Tongue (tissue), 2 donors: ENCODE data around the gene PPP1R1B. TPM values are rescaled to one million over a fixed set of nuclear protein-coding genes. Genes with fewer than 3 reads are reported as not detected.
A peak's percentile ranks its signal among the peaks of the same experiment; 100 is the strongest.

Source experiments
- DNase-seq: peaks from one replicate; pipeline ENCODE4 v3.0.0-alpha.2; 2015
- total RNA-seq: library from RNA; depleted of rRNA; stranded (reverse); fragments of >200 nt; gene quantifications from one replicate; pipeline ENCODE4 v1.2.3, GENCODE V29; 2014

PPP1R1B gene
- total RNA-seq, 1 donor from 2014 or later, result 7.1 TPM

DNA sequence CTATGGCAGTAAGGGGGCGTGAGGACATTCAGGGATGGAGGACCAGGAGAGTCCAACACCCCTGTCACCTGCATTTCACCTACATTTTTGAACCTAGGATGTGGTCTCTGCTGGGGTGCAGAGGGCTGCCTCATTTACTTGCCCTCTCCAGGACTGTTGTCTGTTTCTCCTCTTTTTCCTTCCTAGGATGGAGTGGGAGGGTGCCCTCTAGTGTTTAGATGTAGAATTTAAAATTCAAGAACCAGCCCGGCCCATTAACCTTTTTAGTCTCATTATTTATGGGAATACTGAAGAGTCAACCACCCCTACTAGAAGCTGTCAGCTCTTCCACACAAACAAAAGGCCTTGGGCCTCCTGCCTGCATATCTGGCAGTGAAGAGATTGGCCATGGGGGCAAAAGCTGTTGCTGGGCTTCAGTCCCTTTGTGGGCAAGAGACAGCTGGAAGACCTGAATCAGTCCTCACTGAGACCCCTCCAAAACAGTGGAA is 7.7 kb downstream of the PPP1R1B start:
- DNase-seq, result peak; percentile 58

DNA sequence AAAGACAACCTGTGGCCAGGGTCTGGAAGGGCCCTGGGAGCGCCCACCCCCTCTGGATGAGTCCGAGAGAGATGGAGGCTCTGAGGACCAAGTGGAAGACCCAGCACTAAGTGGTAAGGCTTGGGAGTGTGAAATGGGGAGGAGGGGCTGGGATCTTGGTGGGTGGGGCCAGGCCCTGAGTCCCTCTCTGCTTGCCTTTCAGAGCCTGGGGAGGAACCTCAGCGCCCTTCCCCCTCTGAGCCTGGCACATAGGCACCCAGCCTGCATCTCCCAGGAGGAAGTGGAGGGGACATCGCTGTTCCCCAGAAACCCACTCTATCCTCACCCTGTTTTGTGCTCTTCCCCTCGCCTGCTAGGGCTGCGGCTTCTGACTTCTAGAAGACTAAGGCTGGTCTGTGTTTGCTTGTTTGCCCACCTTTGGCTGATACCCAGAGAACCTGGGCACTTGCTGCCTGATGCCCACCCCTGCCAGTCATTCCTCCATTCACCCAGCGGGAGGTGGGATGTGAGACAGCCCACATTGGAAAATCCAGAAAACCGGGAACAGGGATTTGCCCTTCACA is 8.9 kb downstream of the PPP1R1B start:
- DNase-seq, result no peak

DNA sequence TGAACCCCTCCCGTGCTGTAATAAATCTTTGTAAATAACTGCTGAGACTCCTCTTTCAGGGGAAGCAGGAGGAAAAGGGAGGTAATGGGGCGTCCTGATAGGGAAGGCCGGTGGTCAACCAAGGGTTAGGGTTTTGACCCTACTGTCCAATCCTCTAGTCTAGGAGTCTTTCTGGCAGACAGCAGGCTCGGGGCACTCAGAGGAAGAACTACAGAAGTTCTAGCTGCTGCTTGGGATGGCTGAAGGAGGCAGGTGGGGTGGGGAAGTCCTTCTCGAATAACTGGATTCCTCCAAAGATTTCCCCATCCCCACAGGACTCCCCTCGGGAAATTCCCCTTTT is 9.8 kb downstream of the PPP1R1B start:
- DNase-seq, result no peak

DNA sequence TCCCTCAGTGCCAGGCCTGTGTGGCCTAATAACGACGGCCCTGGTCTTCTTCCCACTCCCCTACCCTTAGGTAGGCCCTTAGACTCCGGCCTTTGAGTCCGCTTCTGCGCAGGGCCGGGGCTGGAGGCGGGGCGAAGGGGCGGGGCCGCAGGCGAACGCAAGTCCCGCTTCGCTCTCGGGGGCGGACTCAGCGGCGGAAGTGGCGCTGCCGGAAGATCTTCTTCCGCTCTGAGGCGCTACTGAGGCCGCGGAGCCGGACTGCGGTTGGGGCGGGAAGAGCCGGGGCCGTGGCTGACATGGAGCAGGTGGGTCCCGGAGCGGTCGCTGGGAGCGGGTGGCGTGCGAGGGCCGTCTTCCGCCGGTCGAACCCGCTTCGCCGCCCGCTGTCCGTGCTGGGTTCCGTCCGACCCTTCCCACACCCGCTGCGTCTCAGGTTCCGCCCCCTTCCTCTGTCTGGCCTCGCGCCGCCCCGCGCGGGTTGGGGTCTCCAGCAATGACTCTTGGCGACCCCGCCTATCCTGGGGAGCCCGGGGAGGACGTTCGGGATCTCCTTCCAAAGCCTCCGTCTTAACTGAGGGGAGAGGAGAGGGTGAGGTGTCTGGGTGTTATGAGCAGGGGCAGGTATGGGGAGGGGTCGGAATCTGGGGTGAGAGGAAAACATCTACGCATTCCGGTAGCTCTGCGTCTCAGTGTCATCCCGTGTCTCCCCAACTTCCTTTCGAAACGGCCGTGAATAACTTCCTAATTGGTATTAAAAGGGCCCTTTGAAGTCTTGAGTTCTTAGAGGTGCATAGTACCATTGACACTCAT is 10.4 kb downstream of the PPP1R1B start, which contains the start of gene STARD3:
STARD3 (plus strand) TSS at position 218 of the 810 bp plus-strand sequence. CDS start 16,388 bp downstream, outside the sequence.
- DNase-seq, result peak; percentile 94

DNA sequence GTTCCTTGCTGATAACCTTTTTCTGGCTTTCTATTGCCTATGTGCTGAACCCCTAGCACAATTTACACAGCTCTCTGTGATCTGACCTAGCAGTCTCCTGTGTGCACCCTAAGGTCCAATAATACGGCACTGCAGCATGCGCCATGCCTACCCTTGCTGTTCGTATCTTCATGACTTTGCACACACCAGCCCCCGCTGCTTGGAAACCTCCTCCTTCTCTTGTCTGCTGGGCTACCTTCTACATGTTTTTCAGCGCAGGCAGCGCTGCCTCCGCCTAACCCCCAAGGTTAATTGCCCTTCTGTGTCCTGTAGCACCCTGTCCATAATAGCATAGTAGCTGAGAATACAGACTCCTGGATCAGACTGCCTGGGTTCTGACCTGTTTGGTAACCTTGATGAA is 11.6 kb downstream of the PPP1R1B start:
- DNase-seq, result no peak

DNA sequence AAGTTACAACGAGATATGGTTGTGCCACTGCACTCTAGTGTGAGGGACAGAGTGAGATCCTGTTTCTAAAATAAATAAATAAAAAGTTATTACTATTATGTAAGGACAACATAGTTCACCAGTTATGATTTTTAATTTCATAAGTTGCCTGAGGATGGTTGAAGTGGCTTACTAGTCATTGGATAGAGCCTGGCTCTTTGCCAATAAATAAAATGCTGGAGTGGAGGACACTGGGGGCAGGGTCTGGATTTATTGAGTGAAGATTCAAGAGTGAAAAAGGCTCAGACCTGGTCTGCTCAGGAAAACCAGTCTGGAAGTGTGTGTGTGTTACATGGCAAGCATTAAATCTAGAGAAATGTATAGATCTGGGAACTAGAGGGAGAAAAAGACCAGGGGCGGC is 12.3 kb downstream of the PPP1R1B start:
- DNase-seq, result no peak

DNA sequence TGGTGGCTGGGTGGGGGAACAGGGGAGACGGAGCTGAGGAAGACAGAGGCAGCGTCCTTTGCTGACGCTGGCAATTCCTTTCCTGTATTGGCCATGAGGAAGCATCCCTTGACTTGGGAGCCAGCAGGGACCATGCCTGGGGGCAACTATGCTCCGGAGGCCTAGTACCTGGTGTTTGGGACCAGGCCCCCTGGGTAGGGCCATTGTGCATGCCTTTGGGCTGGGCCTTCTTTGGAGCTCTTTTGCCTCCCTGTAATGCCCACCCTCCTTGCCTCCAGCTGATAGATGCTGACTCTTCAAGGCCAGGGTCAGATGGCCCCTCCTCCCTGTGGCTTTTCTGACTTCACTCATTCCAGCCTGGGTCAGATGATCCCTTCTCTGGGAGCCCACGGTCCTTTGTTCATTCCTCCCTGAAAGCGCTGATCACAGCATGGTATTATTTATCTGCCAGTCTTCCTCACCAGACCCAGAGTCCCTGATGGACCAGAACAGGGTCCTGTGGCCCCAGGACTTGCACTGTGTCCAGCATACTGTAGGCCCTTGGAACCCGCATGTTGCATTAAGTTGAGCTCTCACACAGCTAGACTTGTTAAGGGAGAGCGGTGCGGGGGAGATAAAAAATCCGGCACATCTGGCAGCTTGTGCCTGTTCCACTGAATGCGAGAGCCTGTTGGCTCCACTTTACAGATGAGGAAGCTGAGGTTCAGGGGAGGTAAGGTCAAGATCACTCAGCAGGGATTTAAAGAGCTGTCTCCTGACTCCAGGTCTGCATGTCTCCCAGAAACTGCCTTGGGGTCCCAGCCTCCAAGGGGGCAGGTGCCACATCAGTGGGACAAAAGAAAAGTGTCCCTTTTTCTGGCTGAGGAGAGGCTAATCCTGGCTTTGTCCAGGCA is 13.1 kb downstream of the PPP1R1B start:
- no peak for DNase-seq

DNA sequence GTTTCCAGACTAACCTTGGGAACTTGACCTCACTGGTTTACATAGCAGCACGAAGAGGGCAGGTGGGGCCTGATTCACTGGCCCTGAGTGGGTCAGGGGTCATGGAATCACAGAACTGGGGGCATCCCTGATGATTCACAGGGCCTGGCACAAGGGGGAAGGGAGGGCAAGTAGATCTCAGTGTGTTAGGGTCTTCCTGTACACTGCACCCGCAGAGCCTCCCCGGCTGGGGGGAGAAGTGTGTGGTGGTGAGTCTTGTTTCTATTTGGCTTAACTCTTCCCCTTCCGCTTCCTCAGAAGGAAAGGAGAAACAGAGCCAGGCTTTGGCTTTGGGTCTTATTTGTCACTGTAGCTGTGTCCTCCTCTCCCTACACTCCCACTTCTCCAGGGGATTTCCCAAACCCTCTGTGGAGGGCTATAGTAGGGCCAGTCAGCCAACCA is 13.9 kb downstream of the PPP1R1B start:
- DNase-seq, result no peak

DNA sequence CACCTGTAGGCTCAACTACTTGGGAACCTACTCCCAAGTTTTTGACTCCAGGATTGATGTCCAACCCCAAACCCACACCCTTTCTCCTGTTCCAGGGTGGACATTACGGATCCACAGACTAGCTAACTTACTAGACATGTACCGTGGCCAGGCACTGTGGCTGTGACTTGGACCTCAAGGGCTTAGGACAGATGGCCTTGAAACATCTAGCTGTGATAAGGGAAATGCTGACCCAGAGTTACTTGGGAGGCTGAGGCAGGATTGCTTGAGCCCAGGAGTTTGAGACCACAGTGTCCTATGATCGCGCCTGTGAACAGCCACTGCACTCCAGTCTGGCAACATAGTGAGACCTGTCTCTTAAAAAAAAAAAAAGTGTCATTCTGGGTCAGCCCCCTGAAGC is 14.3 kb downstream of the PPP1R1B start:
- DNase-seq, result no peak

DNA sequence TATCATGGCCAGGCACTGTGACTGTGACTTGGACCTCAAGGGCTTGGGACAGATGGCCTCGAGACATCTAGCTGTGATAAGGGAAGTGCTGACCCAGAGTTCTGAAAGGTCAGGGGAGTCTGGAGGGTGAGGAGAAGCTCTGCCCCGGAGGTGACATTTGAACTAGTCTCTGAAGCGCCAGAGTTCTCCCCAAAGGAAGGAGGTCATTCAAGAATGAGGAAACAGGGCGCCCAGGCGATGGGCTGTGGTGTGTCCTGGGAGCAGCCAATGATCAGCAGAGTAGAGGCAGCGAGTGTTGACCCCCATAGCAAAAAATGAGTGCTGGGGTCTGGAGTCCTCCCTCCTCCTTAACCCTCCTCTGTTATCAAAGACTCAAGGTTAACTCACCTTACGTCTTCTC is 15.1 kb downstream of the PPP1R1B start:
- DNase-seq, result no peak

DNA sequence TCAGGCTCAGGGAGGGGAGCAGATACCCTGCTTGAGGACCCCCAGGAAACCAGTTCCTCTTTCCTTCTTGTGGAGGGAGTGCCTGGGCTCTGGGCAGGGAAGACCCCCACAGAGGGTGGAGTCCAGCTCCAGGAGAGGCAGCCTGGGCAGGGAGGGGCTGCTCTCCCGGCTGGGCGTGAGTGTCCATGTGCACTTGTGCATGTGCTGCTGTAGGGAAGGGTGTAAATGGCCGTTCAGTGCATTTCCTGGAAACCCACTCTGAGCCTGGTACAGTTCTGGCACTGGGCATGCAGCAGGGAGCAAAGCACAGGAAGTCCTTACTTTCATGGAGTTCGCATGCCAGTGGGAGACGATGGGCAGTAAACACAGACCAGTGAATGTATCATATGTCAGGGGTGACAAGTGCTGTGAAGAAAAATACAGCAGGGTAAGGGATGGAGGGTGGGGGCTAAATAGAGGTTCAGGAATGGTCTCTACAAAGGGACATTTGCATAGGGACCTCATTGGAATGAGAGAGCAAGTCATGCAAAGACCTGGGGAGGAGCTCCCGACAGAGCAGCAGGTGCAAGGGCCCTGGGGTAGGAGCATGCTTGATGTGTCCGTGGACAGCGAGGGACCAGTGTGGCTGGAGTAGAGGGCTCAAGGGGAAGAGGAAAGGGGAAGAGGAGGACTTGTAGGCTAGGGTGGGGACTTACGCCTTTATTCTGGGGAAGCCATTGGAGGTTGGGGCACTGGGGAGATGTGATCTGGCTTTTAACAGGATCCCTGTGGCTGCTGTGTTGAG is 15.7 kb downstream of the PPP1R1B start:
- no peak for DNase-seq

DNA sequence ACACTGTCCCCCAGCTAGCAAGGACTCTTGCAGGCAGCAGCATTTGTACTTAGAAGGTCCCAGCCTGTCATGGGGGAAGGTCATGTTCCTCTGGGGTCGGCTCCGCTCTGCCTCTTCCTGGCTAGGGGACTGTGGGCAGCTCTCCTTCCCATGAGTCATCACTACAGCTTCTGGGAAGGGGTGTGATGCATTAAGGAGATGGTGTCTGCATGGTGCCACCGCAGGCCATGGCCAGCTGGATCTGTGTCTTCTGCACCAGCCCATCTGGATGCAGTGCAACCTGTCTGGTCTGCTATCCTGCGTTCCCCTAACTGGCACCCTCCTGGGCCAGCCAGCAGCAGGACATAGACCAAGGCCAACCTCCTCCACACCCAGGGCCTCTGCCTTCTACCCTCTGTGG is 16.5 kb downstream of the PPP1R1B start:
- DNase-seq, result no peak

DNA sequence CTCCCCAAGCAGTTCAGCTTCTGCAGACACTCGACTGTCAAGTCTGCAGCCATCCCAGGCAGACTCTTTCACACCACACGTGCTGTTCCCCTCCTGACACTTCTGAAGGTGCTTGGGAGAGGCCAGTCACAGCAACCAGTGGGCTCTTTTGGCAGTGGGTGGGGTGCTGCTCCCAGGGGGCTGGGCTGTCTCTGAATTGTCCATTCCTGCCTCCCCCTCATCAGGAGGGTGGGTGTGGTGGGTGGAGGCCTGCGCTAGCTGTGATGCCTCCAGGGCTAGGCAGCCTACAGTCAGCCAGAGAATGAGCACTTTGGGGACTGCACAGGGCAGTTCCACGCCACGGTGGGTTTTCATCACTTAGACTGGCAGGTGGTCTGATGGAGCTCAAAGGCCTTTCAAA is 20.5 kb downstream of the PPP1R1B start:
- no peak for DNase-seq

DNA sequence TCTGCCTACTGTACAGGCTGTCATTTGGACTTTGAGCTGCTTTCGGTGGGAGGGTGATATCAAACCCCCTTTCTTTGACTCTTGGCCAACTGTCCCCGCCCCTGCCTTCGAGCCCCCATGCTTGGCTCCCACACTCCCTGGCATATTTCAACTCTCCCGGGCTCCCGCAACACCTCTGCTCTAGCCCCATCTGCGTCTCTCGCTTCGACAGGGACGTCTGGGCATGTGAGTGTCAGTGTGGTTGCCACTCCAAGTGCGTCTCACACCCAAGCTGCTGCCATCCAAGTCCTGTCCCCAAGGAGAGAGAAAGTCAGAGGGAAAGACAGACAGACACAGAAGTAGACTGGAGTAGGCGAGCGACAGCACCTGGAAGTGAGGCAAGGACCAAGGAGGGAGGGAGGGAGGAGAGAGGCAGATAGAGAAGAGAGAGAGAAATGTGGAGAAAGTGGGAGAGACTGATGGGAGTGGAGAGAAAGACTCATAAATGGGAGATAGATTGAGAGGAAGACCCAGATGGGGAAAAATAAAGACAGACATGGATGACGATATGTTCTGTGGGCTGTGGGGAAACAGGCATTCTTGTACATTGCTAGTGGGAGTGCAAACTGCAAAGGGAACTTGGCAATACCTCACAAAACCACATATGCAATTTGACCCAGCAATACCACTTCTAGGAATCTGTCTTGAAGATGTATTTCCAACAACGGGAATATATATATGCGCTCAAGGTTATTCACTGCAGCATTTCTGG is 22.0 kb downstream of the PPP1R1B start:
- DNase-seq, result no peak

DNA sequence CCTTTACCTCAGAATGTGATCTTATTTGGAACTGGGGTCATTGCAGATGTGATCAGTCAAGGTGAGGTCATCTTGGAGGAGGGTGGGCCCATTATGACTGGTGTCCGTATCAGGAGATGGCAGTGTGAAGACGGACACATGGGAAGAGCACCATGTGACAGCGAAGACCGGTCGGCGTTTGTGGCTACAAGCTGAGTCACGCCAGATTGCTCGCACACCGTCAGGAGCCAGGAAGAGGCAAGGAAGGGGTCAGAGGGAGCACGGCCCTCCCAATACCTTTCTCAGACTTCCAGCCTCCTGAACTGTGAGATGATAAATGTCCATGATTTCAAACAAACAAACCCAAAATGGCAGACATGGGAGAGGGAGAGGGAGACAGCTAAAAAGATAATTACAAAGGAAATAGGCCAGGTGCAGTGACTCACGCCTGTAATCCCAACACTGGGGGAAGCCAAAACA is 23.4 kb downstream of the PPP1R1B start:
- DNase-seq, result no peak

DNA sequence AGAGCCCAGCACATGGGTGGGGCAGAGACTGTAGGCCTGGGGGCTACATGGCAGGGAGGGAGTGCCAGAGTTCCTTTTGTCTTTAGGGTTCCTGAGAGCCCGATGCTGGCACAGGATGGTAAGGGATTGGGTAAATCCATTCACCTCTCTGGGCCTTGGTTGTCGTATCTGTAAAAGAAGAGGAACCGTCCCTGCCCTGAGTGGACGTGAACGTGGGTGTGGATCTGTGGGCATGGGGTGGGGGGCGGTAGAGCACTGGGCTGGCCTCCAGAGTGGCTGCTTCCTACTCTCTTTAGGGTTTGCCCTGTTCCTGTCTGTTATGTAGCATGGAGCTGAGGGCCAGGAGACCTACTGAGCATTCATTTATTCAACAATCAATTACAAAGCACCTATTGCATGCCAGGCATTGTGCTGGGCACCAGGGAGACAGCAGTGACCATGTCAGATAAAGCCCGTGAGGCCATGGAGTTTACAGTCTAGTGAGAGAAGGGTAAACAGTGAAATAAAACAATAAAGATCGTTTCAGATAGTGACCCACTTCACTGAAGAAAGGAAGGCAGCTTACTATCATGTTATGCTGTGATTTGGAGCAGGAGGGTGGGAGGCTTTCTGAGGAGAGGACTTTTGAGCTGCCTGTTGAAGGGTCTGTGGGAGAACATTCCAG is 25.3 kb downstream of the PPP1R1B start:
- no peak for DNase-seq

DNA sequence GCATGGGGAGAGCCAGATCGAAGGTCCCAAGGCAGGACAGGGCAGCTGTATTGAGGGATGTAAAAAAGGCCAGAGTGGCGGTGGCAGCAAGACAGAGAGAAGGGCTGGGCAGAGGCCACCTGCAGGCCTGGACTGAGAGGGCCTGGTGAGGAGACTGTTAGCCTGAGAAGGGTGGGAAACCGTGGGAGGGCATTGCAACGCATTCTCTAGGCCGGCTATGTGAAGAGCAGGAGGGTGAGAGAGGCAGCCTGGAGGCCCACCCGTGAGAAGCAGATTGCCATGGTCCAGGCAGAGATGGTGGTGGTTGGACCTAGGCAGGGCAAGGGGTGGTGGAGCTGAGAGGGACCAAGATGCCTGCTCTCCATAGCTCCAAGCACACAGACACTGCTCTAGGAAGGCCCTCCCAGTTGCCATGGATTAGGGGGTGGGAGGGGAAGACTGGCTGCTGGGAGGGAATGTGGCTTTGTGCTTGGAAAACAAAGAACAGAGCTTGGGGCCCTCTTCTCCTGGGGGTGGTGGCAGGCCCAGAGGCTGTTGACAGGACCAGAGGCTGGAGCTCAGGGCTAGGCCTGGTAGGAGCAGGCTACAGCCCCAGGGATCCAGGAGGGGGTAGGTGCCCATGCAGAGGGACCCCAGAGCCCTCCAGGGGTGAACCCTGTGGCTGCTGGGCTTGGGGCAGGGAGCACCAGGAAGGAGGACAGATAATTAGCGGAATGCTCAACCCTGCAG is 26.0 kb downstream of the PPP1R1B start:
- no peak for DNase-seq

DNA sequence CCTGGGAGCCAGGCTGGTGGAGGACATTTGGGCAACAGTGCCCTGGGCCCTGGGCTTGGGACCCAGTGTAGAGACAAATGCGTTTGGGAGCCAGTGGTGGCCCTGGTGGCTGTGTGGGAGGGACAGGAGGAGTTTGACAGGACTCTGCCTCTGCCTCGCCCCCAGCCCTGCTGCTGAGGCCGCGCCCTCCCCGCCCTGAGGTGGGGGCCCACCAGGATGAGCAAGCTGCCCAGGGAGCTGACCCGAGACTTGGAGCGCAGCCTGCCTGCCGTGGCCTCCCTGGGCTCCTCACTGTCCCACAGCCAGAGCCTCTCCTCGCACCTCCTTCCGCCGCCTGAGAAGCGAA is 26.5 kb downstream of the PPP1R1B start:
- DNase-seq, result no peak

DNA sequence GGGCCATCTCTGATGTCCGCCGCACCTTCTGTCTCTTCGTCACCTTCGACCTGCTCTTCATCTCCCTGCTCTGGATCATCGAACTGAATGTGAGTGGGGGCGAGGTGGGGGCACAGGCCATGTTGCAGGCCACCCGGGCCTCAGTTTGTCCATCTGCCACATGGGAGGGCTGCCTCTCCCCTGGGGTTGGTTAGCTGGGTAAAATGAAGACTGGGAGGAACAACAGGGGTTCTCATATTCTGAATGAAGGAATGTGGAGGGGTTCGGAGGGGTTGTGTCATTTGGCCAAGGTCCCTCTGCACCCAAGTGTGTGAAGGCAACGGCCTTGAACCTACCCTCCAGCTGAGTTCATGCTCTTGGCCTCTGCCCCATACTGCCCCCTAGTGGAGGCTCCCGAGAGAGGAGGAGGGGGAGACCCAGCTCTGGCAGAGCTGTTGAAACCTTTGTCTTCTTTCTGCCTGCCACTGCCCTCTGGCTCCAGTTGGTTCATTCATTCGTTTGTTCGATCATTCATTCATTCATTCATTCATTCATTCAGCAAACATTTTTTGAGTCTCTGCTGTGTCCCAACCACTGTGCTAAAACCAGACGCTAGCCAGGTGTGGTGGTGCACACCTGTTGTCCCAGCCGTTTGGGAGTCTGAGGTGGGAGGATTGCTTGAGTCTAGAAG is 27.0 kb downstream of the PPP1R1B start:
- DNase-seq, result peak; percentile 57
